T-helper 2 cell treated with Interferon-gamma antibody and Interleukin-4, amounts not matched to agents 100 ng/mL and 5 ng/mL, for 36 hours (primary cell): ENCODE results near the gene LPCAT1. TPM values are rescaled to one million over a fixed set of nuclear protein-coding genes. Genes with fewer than 3 reads are reported as not detected.
"Not testable (repeated sequence)": the region's sequence is repeated elsewhere in the genome, so short reads cannot be mapped to it uniquely, and the experiment has no call there.

Experiments used
- intact Hi-C: fragments of 100-400 bp; cut with micrococcal nuclease; formaldehyde crosslinking; loops from one replicate; pipeline ENCODE4 v1.15.1; 2023
- total RNA-seq: library from RNA; stranded (reverse); gene quantifications from 2 replicates; pipeline ENCODE4 v1.2.3, GENCODE V29; 2022

Gene LPCAT1
- total RNA-seq, 1 donor from 2014 or later, result 73.9 TPM

DNA sequence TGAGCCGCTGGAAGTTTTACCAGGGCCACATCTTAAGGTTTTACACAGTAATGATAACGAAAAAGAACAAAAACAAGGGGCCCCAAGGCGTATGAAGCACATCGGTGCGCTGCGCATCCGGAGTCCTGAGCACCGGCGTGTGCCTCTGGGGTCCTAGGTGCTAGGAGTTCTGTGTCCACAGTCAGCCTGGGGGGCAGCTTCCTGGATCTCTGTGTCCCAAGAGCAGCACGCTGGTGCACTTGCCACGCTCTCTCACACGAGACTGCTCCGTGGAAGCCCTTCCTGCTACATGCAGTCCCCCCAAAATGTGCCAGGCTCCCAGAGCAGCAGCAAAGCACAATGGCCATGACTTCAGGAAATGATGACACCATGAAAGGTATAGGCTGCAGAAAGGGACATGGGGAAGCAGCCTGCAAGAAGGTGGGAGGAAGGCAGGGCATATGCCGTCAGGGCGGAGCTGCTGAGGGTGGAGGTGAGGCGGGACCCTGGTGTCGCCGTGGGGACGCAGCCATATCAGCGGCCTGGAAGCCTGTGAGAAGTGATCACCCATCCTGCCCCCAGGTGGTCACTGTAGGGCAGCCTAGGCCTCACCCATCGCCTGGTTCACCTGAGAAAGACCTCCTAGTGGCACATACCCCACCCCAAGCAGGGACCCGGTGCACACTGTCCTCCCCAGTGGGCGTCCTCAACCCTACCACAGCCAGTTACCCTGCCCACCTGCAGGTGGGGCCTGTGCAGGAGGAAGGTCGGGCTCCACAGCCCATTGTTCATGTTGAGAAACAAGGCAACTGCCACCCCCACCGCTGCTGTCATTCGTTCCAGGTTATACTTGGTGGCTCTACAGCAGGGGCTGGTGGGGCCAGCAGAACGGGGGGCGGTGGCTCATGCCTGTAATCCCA, 54.9 kb downstream of the LPCAT1 start:
- intact Hi-C loops, result no loop called here

DNA sequence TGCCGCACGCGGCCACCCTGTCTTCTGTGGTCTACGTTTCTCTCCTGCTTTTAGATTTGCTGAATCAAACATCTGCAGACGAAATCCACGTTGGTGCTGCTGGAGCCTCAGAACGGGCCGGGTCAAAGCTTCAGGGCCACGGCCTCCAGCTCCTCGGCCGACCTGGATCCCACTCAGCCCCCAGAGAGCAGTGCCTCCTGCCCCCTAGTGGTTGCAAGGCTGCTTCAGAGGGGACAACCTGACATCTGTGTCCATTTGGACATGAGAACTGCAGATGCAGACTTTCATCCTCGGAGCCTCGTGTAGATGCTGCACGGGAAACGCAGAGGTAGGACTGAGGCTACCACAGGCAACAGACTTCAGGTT, 55.5 kb downstream of the LPCAT1 start:
- intact Hi-C loops, result no loop called here

DNA sequence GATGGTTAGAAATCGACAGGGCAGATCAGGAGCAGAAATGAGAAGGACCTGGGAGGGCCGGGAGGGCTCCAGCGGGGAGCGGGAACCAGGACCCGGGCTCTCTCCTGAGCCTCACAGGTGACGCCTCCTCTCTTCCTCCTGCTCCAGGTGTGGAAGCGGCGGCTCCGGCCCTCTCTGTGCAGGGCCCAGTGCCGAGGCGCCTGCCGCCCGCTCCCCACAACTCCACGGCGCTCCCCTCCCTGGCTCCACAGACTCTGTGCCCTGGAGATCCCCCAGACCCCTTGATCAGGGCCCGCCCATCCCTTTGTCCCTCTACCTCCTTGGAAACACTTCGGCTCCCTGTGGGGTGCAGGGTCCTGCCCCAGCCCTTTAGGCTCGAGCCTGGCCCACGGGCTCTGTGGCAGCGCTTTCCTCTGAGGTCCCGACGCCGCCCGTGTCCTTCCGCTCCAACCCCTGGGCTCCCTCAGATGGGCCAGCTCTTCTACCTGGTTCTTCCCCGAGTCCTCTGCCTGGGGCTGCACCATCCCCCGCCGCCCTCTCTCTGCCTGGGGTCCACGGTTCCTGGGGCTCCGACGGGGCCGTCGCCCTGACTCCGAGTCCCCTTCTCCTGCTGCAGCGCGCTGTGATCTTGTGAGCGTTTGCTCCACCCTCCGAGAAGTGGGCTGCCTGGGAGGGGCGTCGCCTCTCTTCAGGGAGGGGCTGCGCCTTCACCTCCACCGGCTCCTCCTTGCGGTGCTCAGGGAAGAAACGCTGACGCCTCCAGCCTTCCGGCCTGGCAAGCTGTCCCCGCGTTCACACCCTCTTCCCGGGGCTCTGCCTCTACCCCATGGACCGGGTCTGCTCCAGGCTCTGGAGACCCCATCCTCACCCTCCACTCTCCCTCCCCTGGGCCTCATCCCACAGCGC, 56.2 kb downstream of the LPCAT1 start:
- intact Hi-C loops, result no loop called here

DNA sequence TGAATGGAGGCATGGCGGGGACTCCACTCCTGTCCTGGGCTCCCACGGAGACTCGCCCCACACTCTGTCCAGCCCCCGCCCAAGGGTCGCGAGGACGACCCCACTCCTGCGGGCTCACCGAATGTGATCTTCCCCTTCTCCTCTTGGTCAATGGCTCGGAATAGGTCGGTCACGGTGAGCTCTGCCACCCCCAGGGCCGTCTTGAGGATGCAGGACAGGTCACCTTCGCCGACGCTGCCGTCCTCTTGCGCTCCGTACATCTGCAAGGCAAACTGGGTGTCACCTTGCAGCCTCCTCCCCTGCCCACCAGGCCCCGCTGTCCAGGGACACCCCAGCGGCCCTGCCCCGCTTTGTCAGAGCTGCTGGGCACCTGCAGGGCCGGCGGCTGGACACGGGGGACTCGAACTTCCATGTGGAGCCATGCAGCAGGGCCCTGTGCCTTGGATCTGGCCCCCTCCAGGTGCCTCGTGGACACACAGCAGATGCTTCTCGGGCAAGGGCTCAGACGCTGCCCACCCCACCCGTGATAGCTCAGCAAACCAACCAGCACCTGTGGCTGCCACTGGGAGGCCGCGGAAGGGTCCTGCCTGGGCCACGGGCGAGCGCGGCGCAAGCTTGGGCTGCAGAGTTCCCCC, 57.0 kb downstream of the LPCAT1 start:
- intact Hi-C loops, result no loop called here

DNA sequence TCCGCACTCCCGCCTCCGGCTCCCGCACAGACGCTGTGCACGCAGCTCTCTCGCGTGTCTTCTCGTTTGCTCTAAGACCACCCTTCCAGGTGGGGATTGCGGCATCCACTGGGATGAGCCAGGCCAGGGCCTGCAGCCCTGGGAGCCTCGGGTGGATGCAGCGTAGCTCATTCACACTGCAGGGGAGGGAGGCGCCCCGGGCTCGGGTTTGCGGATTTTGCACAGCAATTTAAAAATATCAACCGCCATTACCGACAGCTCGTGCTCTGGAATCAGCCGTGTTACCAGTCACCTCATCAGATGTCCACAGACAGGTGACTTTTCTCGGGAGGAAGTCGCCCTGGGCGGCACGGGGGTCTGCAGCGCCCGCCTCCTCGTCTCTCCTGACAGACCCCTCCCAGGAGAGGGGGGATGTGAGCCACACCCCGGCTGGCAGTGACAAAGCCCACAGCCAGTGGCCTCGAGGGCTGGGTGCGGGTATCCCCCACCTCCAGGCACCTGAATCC, 57.7 kb downstream of the LPCAT1 start:
- intact Hi-C loops, result no loop called here

DNA sequence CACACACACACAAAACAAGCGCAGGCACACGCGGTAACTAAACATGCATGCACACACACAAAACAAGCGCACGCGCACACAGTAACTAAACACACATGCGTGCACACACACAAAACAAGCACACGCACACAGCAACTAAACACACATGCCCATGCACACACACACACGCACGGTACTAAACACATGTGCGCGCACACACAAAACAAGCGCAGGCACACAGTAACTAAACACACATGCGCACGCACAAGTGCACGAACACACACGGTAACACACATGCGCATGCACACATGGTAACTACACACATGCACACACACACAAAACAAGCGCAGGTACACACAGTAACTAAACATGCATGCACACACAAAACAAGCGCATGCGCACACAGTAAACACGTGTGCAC, 58.6 kb downstream of the LPCAT1 start:
- intact Hi-C loops, result no loop called here

DNA sequence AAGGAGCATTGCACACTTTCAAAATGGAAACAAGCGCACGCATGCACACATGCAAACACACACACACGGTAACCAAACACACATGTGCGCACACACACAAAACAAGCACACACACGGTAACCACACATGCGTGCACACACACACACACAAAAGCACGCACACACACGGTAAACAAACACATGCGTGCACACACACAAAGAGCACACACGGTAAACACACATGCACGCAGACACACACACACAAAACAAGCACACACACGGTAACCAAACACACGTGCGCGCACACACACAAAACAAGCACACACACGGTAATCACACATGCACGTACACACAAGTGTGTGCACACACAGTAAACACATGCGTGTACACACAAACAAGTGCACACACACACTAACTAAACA, 59.2 kb downstream of the LPCAT1 start:
- intact Hi-C loops, result no loop called here

DNA sequence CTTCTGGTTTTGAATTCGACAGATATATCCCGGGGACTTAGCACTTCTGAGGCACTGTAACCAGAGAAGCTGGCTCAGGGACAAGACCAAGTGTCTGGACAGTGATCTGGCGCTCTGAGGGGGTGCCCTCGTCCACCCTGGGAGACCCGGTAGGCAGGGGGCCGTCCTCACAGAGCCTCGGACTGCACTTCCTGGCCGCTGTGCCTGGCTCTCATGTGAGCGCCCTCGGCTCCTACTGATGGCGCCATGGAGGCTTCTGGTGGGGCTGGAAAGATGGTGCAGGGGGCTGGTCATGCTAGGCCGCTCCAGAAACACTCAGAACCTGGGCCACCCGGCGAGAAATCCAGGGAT, 59.7 kb downstream of the LPCAT1 start:
- intact Hi-C loops, result no loop called here

DNA sequence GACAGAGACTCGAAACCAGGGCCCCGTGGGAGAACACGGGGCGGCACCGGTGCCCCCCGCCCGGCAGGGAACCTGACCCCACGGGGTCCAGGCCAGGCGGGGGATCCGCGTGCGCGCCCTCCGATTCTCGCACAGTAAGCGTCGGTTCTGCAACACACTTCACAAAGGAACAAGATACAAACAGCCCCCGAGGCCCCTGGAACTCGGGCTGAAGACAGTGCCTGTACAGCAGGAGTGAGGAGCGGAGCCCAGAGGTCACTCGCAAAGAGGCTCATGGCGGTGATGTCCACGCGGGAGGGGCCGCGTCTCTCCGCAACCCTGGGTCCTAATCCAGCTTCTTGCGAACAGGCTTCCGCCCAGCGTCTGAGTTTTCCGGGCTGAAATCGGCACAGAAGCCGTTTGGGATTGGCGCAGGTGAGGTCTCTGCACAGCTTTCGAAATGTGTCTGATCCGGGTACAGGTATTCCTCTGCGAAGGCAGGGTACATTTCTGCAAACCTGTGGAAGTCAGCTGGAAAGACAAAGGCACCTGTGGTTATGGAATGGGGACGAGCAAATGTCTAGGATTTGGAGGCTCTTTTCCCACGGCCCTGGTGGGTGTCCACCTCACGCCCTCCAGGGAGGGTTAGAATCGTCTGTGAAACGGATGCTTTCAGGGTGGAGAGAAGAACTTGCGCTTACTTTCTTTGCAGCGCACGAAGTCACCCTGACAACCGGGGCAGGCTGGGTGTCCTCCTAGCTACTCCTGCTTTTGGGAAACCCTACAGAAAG, 60.2 kb downstream of the LPCAT1 start:
- intact Hi-C loops, result no loop called here

DNA sequence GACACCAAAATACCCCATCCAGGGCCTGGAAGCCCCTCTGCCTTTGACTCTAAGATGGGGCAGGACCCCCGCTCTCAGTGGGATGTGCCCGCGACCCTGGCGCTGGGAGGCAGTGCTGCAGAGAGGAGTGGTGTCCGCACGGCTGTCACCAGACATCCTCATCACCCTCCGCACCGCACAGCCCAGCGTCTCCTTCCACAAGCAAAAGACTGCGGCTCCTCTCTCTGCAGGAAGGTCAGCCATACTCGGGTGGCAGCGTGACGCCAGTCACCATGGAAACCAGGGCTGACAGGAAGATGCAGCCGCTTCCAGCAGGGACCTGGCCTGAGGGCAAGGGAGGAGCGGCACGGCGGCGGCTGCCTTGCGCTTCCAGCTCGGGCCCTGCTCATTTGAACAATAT, 61.4 kb downstream of the LPCAT1 start:
- intact Hi-C loops, result no loop called here

DNA sequence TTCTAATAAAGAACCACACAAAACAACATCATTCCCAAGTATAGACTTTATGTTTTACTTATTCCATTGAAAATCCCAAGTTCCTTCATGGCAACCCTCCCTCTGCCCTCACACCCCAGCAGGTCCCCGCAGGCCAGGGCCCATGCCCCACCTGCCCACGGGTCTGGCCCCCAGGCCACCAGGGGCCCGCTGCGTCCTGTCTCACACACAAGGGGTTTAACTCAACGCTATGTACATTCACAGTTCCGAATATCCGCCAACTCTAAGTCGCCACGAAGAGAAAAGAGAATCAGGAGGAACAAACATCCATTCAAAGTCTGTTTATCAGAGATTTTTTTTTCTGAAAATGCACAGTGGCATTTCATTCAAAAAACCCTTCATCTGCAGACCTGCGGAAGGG, 62.4 kb downstream of the LPCAT1 start:
- intact Hi-C loops, result no loop called here

DNA sequence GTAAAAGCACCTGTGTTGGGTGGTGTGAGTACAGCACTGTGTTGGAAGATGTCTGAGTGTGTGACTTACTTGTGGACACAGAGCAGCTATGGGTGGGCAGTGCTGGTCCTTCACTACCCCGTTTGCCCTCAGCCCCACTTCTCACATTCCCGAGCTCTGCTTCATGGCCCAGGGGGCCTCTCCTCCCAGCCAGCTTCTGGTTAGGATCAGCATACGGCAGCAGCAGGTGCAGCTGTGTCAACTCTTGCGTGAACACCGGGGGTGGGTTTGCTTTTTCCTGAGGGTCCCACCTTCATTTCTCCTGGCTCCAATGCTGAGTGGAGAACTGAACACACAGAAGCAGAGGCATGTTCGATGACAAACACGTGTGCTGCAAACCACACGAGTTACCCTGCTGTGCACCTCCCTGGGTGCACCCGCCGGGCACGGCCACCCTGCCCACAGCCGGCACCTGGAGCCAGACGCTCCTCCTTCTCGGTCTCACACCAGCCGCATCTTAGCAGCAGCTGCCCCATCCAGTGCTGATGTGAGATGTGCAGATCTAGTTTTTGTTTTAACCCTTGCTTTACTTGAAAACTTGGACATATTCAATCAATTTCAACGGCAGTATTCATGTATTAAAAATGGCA, 63.6 kb downstream of the LPCAT1 start:
- intact Hi-C loops, result no loop called here

DNA sequence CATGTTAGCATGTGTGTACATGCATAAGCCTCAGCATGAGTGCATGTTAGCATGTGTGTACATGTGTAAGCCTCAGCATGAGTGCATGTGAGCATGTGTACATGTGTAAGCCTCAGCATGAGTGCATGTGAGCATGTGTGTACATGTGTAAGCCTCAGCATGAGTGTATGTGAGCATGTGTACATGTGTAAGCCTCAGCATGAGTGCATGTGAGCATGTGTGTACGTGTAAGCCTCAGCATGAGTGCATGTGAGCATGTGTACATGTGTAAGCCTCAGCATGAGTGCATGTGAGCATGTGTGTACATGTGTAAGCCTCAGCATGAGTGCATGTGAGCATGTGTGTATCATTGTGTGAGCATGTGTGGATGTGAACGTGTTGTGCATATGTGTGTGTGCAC, 64.3 kb downstream of the LPCAT1 start:
- intact Hi-C loops, result not testable (repeated sequence)

DNA sequence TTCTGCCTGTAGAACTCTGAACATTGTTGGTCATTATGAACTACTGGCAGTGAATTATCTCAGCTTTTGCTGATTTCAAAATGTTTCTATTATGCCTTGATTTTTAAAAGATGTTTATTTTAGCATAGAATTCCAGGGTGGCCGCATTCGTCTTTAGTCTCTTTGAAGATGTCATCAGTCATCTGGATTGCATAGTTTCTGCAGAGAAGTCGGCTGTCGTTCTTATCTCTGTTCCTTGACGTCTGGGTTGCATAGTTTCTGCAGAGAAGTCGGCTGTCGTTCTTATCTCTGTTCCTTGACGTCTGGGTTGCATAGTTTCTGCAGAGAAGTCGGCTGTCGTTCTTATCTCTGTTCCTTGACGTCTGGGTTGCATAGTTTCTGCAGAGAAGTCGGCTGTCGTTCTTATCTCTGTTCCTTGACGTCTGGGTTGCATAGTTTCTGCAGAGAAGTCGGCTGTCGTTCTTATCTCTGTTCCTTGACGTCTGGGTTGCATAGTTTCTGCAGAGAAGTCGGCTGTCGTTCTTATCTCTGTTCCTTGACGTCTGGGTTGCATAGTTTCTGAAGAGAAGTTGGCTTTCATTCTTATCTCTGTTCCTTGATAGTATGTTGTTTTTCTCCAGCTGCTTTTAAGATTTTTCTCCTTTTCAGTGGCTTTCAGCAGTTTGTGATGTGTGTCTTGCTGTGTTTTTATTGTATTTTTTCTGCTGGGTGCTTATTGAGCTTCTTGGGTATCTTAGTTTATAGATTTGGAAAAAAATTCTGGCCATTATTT, 67.5 kb downstream of the LPCAT1 start:
- intact Hi-C loops, result not testable (repeated sequence)

DNA sequence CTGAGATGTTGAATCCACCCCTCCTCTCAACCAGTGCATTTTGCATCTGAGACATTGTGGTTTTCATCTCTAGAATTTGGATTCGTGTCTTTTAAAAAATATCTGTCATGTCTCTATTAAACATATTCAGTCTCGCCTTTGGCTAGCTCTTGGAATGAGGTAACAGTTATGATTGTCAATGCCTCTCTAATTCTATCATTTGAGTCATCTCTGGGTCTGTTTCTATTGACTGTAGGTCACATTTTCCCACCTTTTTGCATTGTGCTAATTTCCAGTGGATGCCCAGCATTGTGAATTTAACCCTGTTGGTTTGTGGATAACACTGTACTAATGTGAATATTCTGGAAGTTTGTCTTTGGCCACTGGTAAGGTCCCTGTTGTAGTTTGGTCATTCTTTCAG, 70.1 kb downstream of the LPCAT1 start:
- intact Hi-C loops, result no loop called here

DNA sequence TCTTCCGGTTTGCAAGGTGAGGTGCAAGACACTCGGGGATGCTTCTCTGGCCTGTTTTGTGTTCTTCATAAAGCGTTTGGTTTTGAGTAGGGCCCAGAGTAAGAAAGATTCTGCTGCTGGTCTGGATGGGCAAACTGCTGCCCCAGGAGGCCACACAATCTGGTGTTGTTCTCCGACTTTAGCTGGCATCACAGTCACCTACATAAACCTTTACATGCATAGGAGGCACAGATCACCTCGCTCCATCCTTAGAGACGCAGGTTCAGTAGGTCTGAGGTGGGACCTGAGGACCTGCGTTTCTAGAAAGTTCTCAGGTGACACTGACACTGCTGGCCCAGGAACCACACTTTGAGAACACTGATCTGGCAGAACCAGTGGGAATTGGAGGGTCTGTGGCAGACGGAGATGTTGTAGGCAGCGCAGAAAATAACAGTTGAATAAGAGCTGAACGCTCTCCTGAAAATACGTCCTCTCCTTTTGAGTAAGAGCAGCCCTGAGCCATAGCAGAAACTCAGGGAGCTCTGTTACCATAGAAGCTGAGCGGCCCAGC, 74.6 kb downstream of the LPCAT1 start:
- intact Hi-C loops, result no loop called here

DNA sequence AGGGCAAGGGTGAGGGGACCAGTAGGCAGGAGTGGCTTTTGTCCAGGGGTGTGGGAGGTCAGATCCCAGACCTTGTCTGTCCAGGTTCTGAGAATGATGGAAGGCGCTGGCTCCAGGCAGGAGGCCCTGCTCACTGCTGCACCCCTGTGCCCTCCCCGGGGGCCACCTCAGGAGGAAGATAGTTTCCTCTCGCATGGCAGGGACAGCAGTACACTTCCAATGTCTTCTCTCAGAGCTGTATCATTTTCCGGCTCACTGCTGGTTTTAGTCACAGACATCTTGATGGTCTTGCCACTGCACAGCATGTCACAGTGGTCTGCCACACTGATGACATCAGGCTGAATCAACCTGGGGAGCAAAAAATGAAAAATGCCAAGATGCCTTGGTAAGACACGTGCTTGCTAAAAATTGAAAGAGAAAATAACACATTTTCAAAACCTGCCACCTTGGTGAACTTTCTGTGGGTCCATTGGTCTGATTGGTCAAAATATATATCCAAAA, 75.2 kb downstream of the LPCAT1 start:
- intact Hi-C loops, result no loop called here

DNA sequence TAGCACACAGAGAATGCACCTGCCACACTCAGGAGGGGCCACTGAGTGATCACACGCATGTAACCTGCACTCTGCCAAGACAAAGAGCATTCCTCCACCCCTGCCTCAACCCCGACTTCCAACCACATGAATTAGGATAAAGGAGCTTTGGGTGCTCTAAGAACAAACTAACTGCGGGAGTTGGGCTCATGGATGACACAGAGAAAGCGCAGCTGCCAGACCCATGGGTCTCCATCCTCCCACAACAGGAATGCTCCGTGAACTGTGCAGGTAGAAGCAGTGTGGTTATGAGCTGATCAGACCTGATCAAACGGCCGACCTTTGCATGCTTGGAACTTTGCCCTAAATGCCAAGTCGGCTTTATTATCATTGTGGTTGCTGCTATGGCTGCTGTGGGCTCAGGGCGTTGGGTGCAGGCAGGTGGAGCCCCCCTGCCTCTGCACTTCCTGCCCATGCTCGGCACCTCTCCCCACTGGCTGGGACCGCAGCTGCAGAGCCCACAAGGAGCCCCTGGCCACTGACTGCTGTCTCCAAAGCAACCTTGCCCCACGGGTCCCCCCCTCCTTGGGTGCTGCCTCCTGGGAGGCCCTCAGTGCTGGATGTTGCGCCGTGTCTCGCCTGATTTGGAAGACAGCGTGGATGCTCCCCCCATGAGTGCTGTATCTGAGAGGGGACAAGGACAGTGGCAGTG, 75.9 kb downstream of the LPCAT1 start:
- intact Hi-C loops, result no loop called here
